ENCODE data around the gene MED31. TPM values are rescaled to one million over a fixed set of nuclear protein-coding genes. Genes with fewer than 3 reads are reported as not detected.

MED31 gene
- total and polyA plus RNA-seq, 12 donors: 8.0 to 69.1 (median 22.0) TPM

Small RNAs within 50 kb of the gene (microRNA-seq; reads per million reads assigned to microRNA genes)
- gene MIR4520-1: 0 reads per million in 3 donors
- 0 reads per million in 3 donors for gene MIR4520-2

Small RNAs within 50 kb of the gene (small RNA-seq; reads per million reads assigned to genes)
- gene MIR4520-1 (0 reads per million in 2 donors), gene RNA5SP435 (0.67 to 1.7 reads per million in 2 donors)

Other genes starting within 250 kb of the MED31 start
- not detected for gene AIPL1, start 216.5 kb downstream of the MED31 start, total RNA-seq
- gene AIPL1, start 216.5 kb downstream of the MED31 start, polyA plus RNA-seq: not detected
- gene PIMREG, start 207.2 kb downstream of the MED31 start, total RNA-seq: 1 to 10 TPM; 1.0 to 8.4 (median 5.4) TPM
- 1 to 10 TPM in 1 of 3 donors, under 1 TPM in 2; 0.72 to 1.6 (median 0.98) TPM for gene PIMREG, start 207.2 kb downstream of the MED31 start, polyA plus RNA-seq
- 1 to 10 TPM; 1.4 to 9.8 (median 6.9) TPM for gene PITPNM3, start 95.0 kb downstream of the MED31 start, total RNA-seq
- gene PITPNM3, start 95.0 kb downstream of the MED31 start, polyA plus RNA-seq: 1 to 10 TPM; 1.1 to 9.3 (median 2.8) TPM
- 10 to 100 TPM in 8 of 9 donors, 1 to 10 TPM in 1; 5.1 to 21.8 (median 13.2) TPM for gene KIAA0753, start 10.9 kb downstream of the MED31 start, total RNA-seq
- 10 to 100 TPM in 2 of 3 donors, 1 to 10 TPM in 1; 8.4 to 13.3 (median 12.8) TPM for gene KIAA0753, start 10.9 kb downstream of the MED31 start, polyA plus RNA-seq
- 100 to 1,000 TPM in 6 of 9 donors, 10 to 100 TPM in 3; 64.6 to 224 (median 142) TPM for gene TXNDC17, start 10.5 kb downstream of the MED31 start, total RNA-seq
- gene TXNDC17, start 10.5 kb downstream of the MED31 start, polyA plus RNA-seq: 100 to 1,000 TPM; 114 to 223 (median 122) TPM
- gene C17orf100, start 157 bp upstream of the MED31 start, total RNA-seq: 1 to 10 TPM in 7 of 9 donors, under 1 TPM in 2; 0.87 to 2.8 (median 2.1) TPM
- gene C17orf100, start 157 bp upstream of the MED31 start, polyA plus RNA-seq: 1 to 10 TPM; 1.7 to 3.6 (median 2.9) TPM
- 1 to 10 TPM in 7 of 9 donors, not detected in 2; 1.6 to 7.2 (median 5.3) TPM for gene SLC13A5, start 61.8 kb upstream of the MED31 start, total RNA-seq
- 1 to 10 TPM in 2 of 3 donors, under 1 TPM in 1; 0.97 to 2.9 (median 2.3) TPM for gene SLC13A5, start 61.8 kb upstream of the MED31 start, polyA plus RNA-seq
- gene XAF1, start 104.4 kb upstream of the MED31 start, total RNA-seq: 10 to 100 TPM; 12.7 to 45.4 (median 18.3) TPM
- 10 to 100 TPM; 22.3 to 73.4 (median 30.1) TPM for gene XAF1, start 104.4 kb upstream of the MED31 start, polyA plus RNA-seq
- gene FBXO39, start 124.6 kb upstream of the MED31 start, total RNA-seq: under 1 TPM in 3 of 9 donors, not detected in 6; 0.14 to 0.35 (median 0.19) TPM
- under 1 TPM in 1 of 3 donors, not detected in 2; 0.48 TPM for gene FBXO39, start 124.6 kb upstream of the MED31 start, polyA plus RNA-seq
- gene TEKT1, start 180.1 kb upstream of the MED31 start, total RNA-seq: under 1 TPM in 3 of 9 donors, not detected in 6; 0.06 to 0.18 (median 0.14) TPM
- gene TEKT1, start 180.1 kb upstream of the MED31 start, polyA plus RNA-seq: under 1 TPM in 1 of 3 donors, not detected in 2; 0.55 TPM

Measured in adrenal gland (tissue), 12 donors.